HL-60 (cell line): ENCODE data around the gene NFIA.

Experiments used
- CTCF ChIP-seq: IDR thresholded peaks from one replicate; pipeline ENCODE4 v1.5.1; 2011; ENCODE audit warnings: low read length, control low read depth, inconsistent platforms; ENCODE audit not compliant: insufficient read depth
- GABPA ChIP-seq: IDR thresholded peaks from 2 replicates; pipeline ENCODE4 v1.6.1; 2012; ENCODE audit warnings: low read depth
- POLR2AphosphoS5 ChIP-seq: IDR thresholded peaks from 2 replicates; pipeline ENCODE4 v1.6.1; 2012; ENCODE audit warnings: low read depth
- SPI1 ChIP-seq: IDR thresholded peaks from 2 replicates; pipeline ENCODE4 v1.6.1; 2012; ENCODE audit warnings: low read depth, mild to moderate bottlenecking, borderline replicate concordance
- TF ChIP-seq, protein P1 (sequence below): IDR thresholded peaks from 2 replicates; pipeline ENCODE4 v1.6.1; 2012; ENCODE audit warnings: low read depth; ENCODE audit not compliant: insufficient replicate concordance

DNA sequence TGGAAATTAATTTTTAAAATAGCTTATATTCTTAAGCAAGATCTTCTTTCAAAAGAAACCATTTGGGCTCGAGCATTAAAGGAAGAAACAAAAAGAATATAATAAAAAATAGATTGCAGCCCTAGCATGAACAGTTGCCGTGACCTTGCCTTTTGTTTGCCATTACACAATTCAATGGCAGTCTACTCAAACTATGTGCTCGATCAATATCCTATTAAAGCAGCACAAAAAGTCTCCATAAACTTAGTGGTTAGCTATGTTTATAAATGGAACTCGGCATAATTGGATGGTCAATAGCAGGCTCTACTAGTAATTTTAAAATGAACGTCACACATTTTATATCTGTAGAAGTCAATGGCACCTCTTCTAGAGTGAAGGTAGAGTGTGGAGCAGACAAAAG is 256.5 kb downstream of the NFIA start:
- TF ChIP-seq CTCF = no peak
- TF ChIP-seq, protein P1, sequence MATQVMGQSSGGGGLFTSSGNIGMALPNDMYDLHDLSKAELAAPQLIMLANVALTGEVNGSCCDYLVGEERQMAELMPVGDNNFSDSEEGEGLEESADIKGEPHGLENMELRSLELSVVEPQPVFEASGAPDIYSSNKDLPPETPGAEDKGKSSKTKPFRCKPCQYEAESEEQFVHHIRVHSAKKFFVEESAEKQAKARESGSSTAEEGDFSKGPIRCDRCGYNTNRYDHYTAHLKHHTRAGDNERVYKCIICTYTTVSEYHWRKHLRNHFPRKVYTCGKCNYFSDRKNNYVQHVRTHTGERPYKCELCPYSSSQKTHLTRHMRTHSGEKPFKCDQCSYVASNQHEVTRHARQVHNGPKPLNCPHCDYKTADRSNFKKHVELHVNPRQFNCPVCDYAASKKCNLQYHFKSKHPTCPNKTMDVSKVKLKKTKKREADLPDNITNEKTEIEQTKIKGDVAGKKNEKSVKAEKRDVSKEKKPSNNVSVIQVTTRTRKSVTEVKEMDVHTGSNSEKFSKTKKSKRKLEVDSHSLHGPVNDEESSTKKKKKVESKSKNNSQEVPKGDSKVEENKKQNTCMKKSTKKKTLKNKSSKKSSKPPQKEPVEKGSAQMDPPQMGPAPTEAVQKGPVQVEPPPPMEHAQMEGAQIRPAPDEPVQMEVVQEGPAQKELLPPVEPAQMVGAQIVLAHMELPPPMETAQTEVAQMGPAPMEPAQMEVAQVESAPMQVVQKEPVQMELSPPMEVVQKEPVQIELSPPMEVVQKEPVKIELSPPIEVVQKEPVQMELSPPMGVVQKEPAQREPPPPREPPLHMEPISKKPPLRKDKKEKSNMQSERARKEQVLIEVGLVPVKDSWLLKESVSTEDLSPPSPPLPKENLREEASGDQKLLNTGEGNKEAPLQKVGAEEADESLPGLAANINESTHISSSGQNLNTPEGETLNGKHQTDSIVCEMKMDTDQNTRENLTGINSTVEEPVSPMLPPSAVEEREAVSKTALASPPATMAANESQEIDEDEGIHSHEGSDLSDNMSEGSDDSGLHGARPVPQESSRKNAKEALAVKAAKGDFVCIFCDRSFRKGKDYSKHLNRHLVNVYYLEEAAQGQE = no peak
- TF ChIP-seq POLR2AphosphoS5 = no peak
- TF ChIP-seq GABPA = no peak
- no peak for TF ChIP-seq SPI1
